ENCODE data around the gene GREB1.

GRCh38 chr2:11564816-11565567, 31.1 kb downstream of the GREB1 start:
- no peak for TF ChIP-seq CTCF (IDR thresholded peaks at IDR 0.05; ENCODE audit: poor library complexity)
- no peak for TF ChIP-seq EZH2 (IDR thresholded peaks at IDR 0.05; ENCODE audit: borderline replicate concordance)

Data from hepatocyte (in vitro differentiated cells).